NCI-H2081 (cell line): ENCODE data around the gene PDK3.

ENCODE experiments used
- DNase-seq, 2 experiments: peaks; one replicate each; lab custom pipeline; 2025; lab: John Stamatoyannopoulos, UW

Gene PDK3

GRCh38 chrX:24553011-24553410 is 87.9 kb downstream of the PDK3 start:
- no peak for DNase-seq

DNA sequence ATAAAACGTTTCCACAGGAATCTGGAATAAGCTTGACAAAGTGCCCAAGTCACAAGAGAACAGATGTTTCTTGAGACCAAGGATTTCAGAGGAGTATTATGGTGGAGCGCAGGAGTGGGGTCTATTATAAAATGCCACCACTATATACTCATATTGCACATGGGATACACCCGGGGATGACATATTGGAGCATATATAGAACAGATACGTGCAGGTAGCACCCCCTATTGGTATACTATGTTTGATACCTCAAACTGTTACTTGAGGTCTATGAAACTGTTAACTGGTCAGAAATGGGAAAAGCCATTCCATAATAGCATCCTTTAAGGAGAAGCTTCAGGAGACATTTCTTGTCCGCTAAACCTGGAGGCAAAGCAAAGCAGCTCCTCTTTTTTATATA is 96.0 kb downstream of the PDK3 start:
- peak in 1 of 2 experiments; percentile 5 for DNase-seq

DNA sequence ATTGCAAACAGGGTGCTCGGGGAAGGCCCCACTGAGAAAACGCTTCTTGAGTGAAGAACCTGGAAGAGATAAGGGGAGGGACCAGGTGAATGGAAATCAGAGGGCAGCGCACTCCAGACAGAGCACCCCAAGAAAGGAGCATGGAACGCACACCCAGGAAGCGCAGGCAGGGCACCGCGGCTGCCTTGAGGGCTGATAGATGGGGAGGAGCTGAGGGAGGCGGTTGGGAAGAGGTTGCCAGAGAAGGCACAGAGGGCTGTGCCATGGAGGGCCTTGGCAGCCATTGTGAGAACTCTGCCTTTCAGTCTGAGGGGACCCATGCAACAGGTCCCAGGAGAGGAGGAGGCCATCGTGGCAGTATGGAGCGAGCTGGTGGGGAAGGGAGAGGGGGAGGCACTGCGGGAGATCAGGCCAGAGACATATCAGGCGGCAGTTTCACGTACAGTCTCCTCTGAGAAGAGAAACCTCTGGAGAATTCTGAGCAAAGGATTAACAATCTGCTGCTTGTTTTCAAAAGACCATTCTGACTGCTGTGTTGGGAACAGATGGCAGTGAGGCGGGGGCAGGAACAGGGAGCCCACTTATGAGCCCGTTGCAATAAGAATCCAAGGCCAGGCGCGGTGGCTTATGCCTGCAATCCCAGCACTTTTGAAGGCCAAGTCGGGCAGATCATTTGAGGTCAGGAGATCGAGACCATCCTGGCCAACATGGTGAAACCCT is 98.4 kb downstream of the PDK3 start:
- DNase-seq = no peak

DNA sequence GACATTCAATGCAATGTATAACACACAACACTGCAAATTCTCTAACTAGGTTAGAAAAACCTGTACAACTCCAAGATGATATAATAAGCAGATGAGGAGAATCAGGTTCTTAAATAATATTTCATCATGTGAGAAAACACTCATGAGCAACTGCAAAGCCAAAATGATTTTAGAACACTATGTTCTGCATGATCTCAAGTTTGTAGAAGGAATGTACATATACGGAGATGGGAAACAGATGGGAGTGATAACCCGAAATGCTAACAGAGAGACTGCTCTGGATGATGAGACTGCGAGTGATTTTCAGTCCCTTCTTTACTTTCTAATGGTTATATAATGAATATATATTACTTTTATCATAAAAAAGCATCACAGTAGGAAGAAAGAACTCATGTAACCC is 101.2 kb downstream of the PDK3 start:
- DNase-seq = no peak

DNA sequence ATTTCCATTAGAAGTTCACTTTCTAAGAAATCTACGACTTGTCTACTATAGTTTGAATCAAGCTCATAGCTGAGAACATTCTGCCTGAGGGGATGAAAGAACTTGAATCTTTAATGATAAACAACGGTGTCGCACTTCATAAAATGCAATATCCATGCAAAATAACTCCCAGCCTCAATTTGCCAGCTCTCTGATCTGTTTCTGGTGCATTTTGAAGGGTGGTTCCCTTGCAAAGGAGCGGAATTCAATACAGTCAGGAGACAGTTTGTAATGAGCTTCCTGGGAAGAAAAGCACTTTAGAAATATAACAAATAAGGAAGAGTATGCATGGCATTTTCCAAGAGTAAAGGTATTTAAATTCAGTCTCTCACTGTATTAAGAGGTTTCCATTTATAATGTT is 102.1 kb downstream of the PDK3 start:
- no peak for DNase-seq

DNA sequence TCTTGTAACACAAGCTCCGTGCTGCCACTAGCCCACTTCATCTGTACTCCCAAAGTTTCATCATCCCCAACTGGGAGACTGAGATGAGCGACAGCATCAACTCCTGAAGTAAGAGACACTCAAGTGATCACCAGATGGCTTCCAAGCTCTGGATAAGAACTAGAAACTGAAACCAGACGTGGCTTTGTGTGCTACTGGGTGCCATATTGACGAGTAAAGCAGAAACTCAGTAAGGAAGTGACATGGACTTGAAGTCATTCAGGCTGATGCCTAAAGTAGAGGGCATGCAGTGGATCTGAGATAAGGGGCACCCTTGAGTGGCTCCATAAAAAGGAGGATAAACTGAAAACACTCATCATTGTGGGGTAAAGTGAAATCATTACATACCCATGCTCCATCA is 109.7 kb downstream of the PDK3 start:
- DNase-seq = no peak

GRCh38 chrX:24575496-24575895 is 110.4 kb downstream of the PDK3 start:
- DNase-seq = no peak

DNA sequence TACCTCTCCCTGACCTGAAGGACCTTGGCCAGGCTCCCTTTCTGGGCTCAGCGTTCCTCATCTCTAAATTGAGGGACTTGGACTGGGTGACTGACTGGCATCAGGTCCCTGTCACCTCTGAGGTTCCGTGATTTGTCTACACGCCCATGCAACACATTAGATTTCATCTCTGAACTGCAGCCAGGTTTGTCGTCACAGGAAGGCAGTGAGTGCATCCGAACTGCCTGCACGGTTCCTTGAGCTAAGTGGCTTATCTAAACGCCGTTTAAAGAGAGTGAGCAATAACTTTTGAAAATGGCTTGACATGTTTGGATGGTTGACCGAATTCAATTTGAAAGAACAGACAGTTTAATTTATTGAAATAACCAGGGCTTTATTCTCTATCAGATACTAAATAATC is 112.0 kb downstream of the PDK3 start:
- DNase-seq = no peak
